ENCODE data around the gene BCOR.

BCOR gene

GRCh38 chrX:40097504-40098263 lies at the start of gene BCOR:
BCOR (minus strand) TSS chrX:40097958; CDS start chrX:40077929, 20,029 bp downstream.
- peak; percentile 77 for DNase-seq (ENCODE audit: low spot score)

- DNase-seq (ENCODE audit: low spot score), result no peak
These were observed 49.6 kb upstream of the BCOR start for GRCh38 chrX:40147126-40147952.

GRCh38 chrX:40146262-40147125 lies 48.7 kb upstream of the BCOR start:
- no peak for DNase-seq (ENCODE audit: low spot score)

- DNase-seq (ENCODE audit: low spot score), result no peak
These were observed 48.1 kb upstream of the BCOR start for GRCh38 chrX:40145923-40146261.

- DNase-seq (ENCODE audit: low spot score), result no peak
These were observed 47.5 kb upstream of the BCOR start for GRCh38 chrX:40145001-40145922.

GRCh38 chrX:40144576-40144975 lies 46.8 kb upstream of the BCOR start:
- DNase-seq (ENCODE audit: low spot score), result no peak

GRCh38 chrX:40143987-40144386 lies 46.2 kb upstream of the BCOR start:
- DNase-seq (ENCODE audit: low spot score), result no peak

- no peak for DNase-seq (ENCODE audit: low spot score)
These were observed 45.2 kb upstream of the BCOR start for GRCh38 chrX:40143001-40143400.

GRCh38 chrX:40142417-40142816 lies 44.7 kb upstream of the BCOR start:
- no peak for DNase-seq (ENCODE audit: low spot score)

GRCh38 chrX:40140706-40141499 lies 43.1 kb upstream of the BCOR start:
- no peak for DNase-seq (ENCODE audit: low spot score)

- DNase-seq (ENCODE audit: low spot score), result no peak
These were observed 35.0 kb upstream of the BCOR start for GRCh38 chrX:40132751-40133150.

GRCh38 chrX:40131654-40132337 lies 34.0 kb upstream of the BCOR start:
- no peak for DNase-seq (ENCODE audit: low spot score)

- DNase-seq (ENCODE audit: low spot score), result no peak
These were observed 32.4 kb upstream of the BCOR start for GRCh38 chrX:40130207-40130606.

- peak; percentile 7 for DNase-seq (ENCODE audit: low spot score)
These were observed 29.3 kb upstream of the BCOR start for GRCh38 chrX:40127052-40127451.

- no peak for DNase-seq (ENCODE audit: low spot score)
These were observed 24.7 kb upstream of the BCOR start for GRCh38 chrX:40122487-40122886.

- DNase-seq (ENCODE audit: low spot score), result no peak
These were observed 23.9 kb upstream of the BCOR start for GRCh38 chrX:40121618-40122017.

GRCh38 chrX:40120838-40121580 lies 23.3 kb upstream of the BCOR start:
- no peak for DNase-seq (ENCODE audit: low spot score)

- DNase-seq (ENCODE audit: low spot score), result no peak
These were observed 20.0 kb upstream of the BCOR start for GRCh38 chrX:40117715-40118285.

GRCh38 chrX:40116925-40117324 lies 19.2 kb upstream of the BCOR start:
- no peak for DNase-seq (ENCODE audit: low spot score)
